Activated T-cell treated with anti-CD3 and anti-CD28 coated beads for 24 hours (primary cell): ENCODE measurements around the gene ADAM23.

ENCODE experiments used
- DNase-seq: peaks from one replicate; pipeline ENCODE4 v3.0.0-alpha.2; 2020; ENCODE audit warnings: low read depth

The ADAM23 gene

DNA sequence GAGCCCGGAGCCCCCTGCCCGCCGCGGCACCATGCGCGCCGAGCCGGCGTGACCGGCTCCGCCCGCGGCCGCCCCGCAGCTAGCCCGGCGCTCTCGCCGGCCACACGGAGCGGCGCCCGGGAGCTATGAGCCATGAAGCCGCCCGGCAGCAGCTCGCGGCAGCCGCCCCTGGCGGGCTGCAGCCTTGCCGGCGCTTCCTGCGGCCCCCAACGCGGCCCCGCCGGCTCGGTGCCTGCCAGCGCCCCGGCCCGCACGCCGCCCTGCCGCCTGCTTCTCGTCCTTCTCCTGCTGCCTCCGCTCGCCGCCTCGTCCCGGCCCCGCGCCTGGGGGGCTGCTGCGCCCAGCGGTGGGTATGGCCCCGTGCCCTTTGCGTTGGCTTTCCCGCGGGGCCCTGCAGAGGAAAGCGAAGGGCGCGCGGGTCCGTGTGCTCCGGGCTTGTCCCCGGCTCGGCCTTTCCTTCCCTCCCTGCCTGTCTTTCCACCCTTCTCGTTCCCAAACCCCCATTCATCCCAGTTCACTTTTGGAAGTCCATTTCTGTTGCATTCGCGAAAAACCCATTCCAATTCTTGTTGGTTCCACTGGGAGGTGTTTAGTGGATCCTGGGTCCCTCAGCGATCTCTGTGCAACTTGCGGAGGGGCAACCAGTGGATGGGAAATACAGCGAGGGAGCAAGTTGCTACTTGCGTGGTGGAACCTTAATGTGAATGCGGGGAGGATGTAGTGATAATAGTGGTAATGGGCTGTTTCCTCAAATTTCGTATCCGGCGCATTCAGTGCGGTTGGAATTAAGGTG lies 599 bp downstream of the ADAM23 start:
- no peak for DNase-seq

DNA sequence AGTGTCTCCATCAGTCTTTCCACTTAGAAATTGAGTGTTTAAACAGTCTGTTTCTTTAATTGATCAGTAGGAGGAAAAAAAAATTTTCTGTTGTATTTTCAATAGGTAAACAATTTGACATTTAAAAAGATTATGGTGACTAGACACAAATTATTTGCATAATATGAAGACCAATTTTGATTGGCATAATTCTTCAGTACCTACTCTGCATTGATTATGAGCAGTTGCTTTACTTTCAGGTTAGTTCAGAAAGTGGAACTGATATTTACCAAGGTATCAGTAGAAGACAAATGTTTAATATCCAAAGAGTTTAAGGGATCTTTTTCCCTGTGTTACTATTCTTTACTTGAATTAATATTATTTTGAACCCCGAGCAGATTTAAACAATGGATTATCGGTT lies 2.6 kb downstream of the ADAM23 start:
- no peak for DNase-seq

DNA sequence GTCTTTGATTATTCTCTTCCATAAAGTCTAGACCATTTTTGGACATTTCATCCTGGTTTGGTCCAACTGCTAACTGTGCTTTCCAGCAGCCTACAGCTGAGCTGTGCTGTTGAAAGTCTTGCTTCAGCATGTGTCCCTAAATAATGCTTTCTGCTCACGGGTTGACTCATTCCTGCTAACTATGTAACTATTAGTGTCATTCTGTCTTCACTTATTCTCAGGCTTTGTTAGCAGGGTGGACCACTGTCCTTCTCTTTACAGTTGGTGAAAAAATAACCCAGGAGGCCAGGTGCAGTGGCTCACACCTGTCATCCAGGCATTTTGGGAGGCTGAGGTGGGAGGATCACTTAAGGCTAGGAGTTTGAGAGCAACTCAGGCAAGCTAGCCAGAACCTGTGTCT lies 8.9 kb downstream of the ADAM23 start:
- no peak for DNase-seq

DNA sequence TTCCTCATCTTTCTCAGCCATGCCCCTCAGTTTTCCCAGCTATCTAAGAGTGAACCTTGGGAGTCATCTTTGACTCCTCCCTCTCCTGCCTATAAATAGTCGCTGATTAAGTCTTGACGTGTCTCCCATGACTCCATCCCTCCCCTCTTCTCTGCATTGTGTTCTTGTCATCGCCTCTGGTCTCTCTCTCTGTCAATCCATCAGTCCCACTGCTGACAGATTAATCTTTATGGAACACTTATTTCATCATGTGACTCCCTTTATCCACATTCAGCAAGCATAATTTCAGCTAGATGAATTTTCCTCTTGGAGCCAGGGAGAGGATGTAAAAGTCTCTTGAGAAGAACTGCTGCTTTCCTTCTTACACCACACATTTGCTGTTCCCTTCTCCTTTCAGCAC lies 9.4 kb downstream of the ADAM23 start:
- no peak for DNase-seq

DNA sequence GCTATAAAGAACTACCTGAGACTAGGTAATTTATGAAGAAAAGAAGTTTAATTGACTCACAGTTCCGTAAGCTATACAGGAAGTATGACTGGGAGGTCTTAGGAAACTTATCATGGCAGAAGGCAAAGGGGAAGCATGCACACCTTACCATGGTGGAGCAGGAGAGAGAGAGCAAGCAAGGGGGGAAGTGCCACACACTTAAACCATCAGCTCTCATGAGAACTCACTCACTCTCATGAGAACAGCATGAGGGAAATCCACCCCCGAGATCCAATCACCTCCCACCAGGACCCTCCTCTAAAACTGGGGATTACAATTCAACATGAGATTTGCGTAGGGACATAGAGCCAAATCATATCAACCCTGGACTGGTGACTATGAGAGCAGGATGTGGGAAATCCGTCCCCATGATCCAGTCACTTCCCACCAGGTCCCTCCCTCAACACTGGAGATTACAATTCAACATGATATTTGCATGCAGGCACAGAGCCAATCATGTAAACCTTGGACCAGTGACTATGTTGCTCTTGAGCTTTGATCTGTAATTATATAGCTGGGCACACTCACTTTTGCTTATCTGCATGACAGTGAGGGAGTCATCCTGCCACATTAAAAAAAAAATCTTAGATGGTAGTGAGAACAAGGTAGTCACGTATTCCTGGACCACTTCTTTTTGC lies 12.9 kb downstream of the ADAM23 start:
- no peak for DNase-seq

DNA sequence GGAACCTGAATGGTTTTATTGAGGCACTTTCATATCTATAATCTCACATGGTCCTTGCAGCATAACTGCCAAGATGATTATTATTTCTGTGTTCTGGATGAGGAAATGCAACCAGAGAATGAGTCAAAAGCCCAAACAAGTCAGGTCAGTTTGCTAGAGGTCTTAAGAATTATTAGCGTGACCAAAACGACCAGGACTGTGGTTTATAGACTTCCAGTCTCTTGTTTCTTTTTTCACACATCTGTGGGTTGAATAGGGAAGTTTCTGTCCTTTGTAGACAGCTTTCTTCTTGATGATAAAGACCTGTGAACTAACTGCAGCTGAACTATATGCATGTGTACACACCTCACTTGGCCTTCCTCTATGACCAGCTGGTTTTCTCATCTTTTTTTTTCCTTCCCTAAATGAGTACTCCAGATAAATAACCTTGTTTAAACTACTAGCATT lies 13.9 kb downstream of the ADAM23 start:
- DNase-seq: no peak

DNA sequence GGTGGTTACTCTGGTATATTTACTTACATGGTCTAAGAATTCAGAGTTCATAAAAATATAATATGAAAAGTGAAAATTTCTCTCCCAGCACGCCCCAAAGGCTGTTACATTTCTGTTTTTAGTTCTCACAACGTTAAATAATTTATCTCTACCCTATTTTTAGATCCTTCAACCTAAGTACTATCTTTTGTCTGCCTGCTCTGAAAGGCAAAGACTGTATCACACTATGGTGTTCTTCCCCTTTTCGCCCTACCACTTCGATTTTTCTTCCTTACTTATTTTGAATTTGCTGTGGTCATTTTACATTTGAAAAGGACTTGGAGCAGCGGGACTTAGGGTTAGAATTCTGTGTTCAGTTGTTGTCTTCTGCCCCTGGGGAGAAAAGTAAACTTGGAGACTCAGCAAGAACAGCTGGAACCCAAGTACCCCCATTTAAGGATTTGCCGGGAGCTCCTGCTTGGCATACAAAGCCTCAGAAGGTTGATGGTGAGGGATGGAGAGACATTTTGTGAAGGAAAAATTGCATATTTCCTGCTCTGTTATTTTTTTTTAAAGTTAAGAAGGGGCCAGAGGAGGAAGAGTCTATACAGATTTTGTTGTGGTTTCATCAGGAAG lies 19.0 kb downstream of the ADAM23 start:
- DNase-seq: no peak

DNA sequence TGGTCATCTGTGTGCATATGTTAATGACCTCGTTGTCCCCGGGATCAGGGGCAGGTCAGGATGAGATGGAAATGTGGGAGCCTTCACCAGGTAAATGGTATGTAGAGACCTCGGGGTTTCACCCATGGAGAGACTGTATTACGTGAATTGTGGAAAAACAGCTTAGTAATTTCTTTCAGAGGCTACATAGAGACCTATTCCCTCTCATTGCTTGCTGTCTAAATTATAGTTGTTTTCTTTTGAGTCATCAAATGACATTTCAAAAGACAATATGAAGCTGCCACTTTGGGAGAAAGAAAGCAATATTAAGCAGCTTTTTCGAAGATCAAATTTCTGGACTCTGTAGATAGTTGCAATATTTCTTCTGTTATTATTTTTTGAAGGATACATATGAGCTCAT lies 20.4 kb downstream of the ADAM23 start:
- DNase-seq: no peak

DNA sequence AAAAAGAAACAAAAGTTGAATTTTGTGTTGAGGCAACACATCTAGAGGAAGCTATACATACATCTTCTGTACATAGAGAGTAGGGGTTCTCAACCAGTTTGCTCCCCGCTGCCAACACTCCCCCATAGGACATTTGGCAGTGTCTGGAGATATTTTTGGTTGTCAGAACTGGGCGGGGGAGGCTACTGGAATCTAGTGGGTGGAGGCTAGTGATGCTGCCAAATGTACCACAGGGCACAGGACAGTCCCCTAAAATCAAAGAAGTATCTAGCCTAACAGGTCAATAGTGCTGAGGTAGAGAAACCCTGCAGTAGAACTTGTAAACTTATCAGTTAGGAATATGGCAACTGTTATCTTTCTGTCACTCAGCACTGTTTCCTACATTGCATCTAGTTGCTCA lies 21.3 kb downstream of the ADAM23 start:
- DNase-seq: no peak

DNA sequence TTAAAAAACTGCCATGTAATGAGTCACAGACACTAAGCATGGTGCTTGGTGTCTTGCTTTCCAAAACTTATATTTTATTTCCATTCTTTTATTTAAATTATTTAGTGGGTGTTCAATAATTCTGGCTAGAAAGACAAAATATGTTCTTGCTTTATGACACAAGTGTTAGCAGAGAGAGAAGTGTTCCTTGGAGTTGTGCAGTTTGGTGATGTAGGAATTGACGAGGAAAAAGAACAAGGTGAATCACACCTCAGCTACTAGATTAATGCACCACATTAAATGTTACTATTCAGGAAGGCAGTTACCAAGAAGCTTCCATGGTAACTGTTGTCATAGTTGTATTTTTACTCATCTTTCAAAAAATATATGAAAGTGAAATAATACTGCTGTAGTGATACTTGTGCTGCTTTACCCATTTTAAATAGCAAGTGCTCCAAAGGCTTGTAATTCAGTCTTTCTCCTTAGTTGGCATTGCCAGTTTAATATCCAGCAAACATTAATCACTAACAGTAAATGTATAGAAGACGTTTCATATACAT lies 28.3 kb downstream of the ADAM23 start:
- no peak for DNase-seq

DNA sequence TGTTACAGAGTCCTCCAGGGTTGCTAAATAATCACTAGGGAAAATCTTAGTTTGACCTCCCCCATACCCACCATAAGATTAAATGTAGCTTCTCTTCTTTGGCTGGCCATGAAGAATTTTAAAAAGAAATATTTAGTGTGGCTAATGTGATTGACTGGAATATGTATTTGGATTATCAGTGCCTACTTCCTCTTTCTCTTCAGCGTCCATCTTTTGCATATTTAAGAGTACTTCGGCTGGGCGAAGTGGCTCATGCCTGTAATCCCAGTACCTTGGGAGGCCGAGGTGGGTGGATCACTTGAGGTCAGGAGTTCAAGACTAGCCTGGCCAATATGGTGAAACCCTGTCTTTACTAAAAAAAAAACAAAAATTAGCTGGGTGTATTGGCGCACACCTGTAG lies 28.8 kb downstream of the ADAM23 start:
- DNase-seq: no peak

DNA sequence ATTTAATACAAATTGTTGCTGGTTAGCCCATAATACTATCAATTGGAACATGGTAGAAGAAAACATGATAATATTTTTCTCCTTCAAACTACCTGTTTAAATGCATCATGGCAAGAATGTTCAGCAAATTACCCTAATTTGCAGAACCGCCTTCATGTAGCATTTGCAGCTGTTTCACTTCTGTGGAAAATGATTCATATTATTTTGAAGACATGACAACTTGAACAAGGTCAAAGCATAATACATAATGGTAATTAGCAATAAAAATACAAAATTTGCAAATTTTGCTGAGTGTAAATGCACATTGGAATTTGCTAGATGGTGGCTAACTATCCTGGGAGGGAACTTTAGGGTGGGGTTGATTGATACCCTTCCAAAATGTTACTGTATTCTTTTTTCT lies 30.8 kb downstream of the ADAM23 start:
- no peak for DNase-seq

DNA sequence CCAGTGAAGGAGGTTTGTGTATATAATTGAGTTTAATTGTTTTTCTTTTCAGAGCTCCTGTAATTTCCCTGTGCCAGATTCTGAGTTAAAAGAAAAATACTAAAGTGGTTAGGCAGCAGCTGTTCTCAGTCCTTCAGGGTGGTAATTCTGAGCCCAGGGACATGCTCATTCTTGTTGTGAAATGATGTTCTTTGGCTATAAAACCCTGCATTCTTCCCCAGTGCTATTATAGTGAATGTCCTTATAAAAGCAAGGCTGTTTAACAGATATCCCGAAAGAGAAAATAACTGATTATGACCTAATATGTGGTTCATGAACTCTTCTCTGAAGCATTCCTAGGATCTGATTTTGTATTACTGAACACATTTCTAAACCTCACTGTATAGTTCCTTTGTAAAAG lies 34.0 kb downstream of the ADAM23 start:
- no peak for DNase-seq

DNA sequence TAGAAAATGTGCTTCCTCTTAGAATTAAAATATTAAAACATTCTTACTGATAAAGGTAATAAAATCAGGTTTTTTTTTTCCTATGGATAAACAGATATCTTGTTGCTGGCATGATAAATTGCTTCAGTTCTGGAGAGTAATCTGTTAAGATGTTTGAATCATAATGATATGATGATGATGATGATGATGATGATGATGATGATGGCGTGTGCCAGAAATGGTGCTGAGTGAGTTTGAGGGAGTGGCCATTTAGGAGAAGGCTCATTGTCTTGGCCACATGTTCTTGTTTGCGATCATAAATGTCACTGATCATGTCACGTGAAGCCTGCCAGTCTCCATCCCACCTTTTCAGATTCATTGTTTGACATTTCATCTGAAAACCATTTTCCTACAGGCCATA lies 35.0 kb downstream of the ADAM23 start:
- DNase-seq: no peak

DNA sequence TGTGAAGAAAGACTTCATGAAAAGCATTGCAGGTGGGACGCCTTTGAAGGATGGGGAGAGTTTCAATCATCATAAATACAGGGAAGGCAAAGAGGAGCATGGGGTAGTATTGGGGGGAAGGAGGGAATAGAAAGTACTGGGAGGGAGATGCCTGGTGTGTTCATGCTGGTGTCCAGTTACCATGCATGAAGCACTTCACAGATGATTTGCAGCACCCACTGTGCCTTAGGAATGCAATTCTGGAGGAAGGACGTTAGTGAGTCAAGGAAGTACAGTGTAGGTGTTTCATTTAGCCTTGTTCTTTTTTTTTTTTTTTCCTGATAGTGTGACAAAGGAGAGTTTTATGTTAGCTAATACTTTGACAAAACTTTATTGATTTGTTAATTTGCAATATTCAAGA lies 36.8 kb downstream of the ADAM23 start:
- DNase-seq: no peak

DNA sequence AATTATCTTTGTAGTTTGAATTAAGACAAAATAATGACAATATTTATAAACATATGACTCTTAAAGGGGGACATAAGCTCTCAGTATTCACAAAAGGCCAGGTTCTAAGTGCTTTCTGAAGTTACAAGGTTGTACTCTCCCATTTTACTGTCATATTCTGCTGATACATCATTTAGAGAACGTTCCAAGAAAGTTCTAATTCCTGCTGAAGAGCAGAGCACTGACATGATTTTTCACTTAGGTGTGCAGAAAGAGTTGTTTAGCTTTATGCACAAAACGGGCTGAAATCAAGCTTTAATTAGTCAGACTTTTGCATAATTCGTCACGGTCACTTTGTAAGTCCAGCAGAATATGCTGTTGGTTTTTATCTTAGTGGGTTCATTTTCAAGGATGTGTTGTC lies 37.3 kb downstream of the ADAM23 start:
- DNase-seq: no peak

DNA sequence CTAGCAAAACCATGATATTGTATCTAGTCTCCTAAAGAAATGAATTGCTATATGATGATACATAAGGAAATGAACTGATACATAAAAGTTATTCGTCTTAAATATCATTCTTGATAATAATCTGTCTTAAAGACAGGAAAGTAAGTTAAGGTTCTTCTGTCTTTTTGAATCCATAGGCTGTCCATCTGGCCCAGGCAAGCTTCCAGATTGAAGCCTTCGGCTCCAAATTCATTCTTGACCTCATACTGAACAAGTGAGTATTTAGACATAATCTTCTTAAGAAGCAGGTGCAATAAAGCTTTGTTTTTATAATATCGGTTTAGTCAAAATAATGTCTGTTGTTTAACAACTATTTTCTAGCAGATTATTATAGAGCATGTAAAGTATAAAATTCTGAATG lies 37.7 kb downstream of the ADAM23 start:
- DNase-seq: no peak

DNA sequence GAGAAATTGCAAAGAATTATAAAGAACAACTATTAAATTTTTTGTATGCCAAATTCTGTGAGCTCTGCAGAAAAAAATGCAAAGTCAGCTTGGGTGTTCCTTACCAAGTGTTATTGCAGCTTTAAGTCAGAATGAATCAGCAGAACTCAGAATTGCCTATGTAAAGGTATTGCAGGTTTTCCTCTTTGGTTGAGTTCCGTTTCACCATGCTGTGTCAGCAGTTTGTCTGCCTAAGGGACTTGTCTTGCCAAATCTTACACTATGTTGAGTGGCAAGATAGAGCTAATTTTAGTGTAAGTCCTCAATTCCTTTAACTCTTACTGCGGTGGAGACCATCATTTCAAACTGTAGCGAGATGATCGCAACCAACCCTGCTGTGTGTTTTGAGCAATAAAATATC lies 38.8 kb downstream of the ADAM23 start:
- no peak for DNase-seq

DNA sequence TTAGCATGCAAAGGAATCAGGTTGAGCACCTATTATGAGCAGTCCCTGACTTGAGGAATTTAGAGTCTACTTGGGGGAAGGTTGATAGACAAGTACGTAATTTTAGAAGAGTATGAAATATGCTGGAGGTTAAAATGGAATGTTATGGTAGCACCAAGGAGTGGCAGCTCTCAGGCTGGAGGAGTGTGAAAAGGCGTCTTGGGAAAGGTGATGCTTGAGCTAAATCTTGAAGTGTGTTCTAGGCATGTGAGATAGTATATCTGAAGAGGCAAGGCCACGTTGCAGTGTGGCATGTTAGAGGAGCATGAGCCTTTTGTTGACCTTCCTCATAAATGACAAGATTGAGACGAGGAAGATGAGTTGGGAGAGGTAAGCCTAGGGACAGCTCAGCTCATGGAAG lies 39.3 kb downstream of the ADAM23 start:
- DNase-seq: no peak

DNA sequence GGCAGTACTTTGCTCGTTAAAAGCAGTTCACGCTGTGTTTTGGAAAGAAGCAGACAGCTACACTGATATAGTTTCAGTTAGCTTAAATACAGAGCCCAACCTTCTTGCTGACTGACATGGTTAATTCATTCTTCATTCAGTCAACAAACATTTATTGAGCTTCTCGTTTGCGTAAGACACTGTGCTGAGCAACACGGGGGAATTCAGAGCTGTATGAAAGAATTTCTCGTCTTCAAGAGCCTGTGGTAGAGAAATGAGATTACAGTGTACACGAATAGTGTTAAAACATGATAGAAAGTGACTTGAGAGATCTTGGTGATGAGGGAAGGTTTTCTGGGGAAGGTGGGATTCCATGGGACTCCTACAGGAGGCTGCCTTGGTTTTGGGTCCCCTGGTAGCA lies 44.7 kb downstream of the ADAM23 start:
- DNase-seq: no peak

DNA sequence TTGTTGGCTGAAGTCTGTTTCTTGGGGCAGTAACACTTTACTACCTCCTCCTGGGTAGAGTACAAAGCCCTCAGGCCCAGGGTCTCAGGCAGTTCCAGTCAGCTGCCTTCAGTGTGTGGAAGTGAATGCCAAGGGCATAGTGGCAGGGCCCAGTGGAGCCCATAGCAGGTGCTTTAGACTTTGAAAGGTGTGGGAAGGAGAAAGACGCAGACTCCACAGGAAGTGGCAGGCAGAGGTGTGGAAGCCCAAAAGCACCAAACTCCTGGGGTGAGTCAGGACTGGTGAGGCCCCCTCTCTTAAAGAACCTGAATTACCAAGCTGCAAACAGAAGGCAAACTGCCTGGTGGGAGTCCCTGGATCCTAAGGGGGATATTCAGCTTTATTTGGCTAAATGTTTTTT lies 45.3 kb downstream of the ADAM23 start:
- no peak for DNase-seq

DNA sequence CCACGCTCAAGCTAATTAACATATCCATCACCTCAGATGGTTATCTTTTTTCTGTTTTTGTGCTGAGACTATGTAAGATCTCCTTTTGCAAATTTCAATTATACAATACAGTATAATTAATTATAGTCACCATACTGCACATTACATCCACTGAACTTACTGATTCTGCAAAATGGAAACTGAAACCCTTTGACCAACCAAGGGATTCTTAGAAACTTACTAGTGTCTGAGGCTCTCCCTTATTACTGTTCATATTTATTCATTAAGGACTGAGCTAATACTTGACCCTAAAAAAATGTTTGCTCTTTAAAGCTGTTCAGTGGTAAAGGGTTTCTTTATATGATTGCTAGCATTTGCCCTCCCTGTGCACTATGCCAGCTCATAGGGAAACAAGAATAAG lies 50.7 kb downstream of the ADAM23 start:
- no peak for DNase-seq

DNA sequence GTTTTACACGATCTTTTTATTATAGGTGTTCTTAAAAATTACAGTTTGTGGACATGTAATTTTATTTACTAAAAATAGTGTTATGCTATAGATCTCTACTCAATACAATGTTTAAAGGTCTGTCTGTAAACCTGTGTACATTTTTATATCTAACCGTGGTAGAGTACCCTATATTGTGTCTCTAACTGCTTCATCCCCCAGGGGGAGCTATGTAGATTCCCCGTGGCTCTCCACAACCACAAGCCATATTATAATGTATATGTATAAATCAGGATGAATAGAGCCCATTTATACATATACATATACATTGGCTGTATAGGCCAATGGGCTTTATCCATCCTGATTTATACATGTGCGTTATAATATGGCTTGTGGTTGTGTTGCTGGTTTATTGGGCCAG lies 59.4 kb downstream of the ADAM23 start:
- DNase-seq: no peak
